GM12892 (cell line): ENCODE results near the gene LIN37.

Experiments
- POLR2A ChIP-seq: IDR thresholded peaks from 2 replicates; pipeline ENCODE4 v1.6.1; 2011; ENCODE audit warnings: low read depth, low read length, control low read depth
- POLR2AphosphoS5 ChIP-seq: IDR thresholded peaks from 2 replicates; pipeline ENCODE4 v1.6.1; 2011; ENCODE audit warnings: low read depth, low read length, control low read depth
- TAF1 ChIP-seq: IDR thresholded peaks from 2 replicates; pipeline ENCODE4 v1.6.1; 2011; ENCODE audit warnings: low read depth, mild to moderate bottlenecking, control low read depth, low read length, borderline replicate concordance

DNA sequence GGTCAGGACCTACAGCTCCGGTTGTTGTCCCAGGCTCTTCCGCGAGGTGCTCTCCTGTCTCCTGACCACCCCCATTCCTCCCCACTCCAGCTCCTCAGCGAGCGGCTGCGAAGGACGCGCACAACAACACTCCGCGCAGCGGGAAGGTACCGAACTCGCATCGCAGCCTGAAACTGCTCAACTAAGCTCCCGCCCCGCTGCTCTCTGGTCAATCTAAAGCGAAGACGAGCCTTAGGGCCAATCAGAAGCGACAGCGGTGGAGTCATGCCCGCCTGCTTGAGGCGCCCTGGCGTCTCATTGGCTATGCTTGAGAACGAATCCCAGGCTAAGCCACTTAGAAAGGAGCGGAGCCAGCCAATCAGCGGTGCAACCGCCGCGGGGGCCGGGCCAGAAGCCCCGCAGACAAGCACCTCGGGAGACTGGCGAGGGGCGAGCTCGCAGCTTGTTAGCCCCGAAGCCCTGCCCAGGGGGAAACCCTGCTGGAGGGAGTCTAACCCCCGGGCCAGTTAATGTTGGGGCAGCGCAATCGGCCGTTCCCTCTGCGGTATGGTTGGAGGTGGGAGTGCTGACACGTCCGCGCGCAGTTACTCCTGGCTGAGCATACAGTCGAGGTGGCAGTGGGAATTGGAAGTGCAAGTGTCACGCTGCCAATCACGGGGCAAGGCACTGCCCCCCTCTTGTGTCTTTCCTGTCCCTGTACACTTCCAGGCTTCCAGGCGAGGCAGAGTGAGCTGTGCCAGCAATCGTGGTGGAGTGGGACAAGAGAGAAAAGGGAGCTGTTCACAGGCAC, 46.0 kb upstream of the LIN37 start:
- peak; percentile 81 for TF ChIP-seq POLR2A
- TF ChIP-seq POLR2AphosphoS5: peak; percentile 57; the same call in 1 of the 2 replicates
- TF ChIP-seq TAF1: no peak
